Psoas muscle (tissue), 8 donors: ENCODE results near the gene LDLRAD4. TPM values are rescaled to one million over a fixed set of nuclear protein-coding genes. Genes with fewer than 3 reads are reported as not detected.

Experiments used
- ATAC-seq, 4 donors: fragments of 200-7000 bp; cut with Tn5 transposase; one replicate each; pipeline ENCODE4 v1.9.1; 2020; ENCODE audit warnings: moderate library complexity in 3 of 4, mild to moderate bottlenecking in 2 of 4
- DNase-seq, 2 donors: peaks; one replicate each; pipeline ENCODE4 v3.0.0-alpha.2; 2020
- H3K27ac ChIP-seq: fragments of 200-600 bp; one replicate; pipeline ENCODE4 v1.8.0; 2022
- H3K27me3 ChIP-seq, 3 donors: fragments of 200-600 bp in 1 of 3; one replicate each; pipeline versions ENCODE4 v1.6.1 to v1.8.0; 2013 to 2022; ENCODE audit warnings: low read length in 2 of 3, mild to moderate bottlenecking in 2 of 3, moderate library complexity in 1 of 3; ENCODE audit not compliant: insufficient read depth in 3 of 3
- H3K36me3 ChIP-seq, 2 donors: fragments of 200-600 bp in 1 of 2; one replicate each; pipeline versions ENCODE4 v1.6.1 to v1.8.0; 2013 to 2022; ENCODE audit warnings: low read depth in 1 of 2, mild to moderate bottlenecking in 1 of 2, moderate library complexity in 1 of 2; ENCODE audit not compliant: insufficient read depth in 1 of 2
- H3K4me1 ChIP-seq: fragments of 200-600 bp; one replicate; pipeline ENCODE4 v1.8.0; 2022
- H3K4me3 ChIP-seq: fragments of 200-600 bp; one replicate; pipeline ENCODE4 v1.8.0; 2022; ENCODE audit warnings: mild to moderate bottlenecking
- H3K9me3 ChIP-seq: fragments of 200-600 bp; one replicate; pipeline ENCODE4 v1.8.0; 2022
- WGBS, 3 donors: extraction: QIAGEN DNeasy Blood & Tissue Kit; methylation state at CpG; one replicate each; pipeline versions ENCODE4 v1.1.6 to v1.1.7; 2013; 5-methylcytosine and 5-hydroxymethylcytosine counted together
- intact Hi-C, 2 donors: fragments of 100-400 bp; cut with DNase I; formaldehyde crosslinking; loops; one replicate each; pipeline versions ENCODE4 v1.11.0 to v1.14.2; 2022
- polyA plus RNA-seq, 3 donors: library from polyadenylated mRNA; stranded (reverse); fragments of 200-250 nt; gene quantifications; one replicate each; pipeline ENCODE4 v1.2.3, GENCODE V29; 2013
- total RNA-seq, 4 donors: library from RNA; stranded (reverse); fragmentation: NEBNext Ultra II Directional in 2 of 4; extraction: Animal tissue kit (Norgen Biotek cat#: 25700) in 2 of 4; gene quantifications; one replicate each; pipeline versions ENCODE4 v1.2.1 to v1.2.4, GENCODE V29; 2021 to 2023
- TF ChIP-seq, protein P1 (sequence below): fragments of 200-600 bp; IDR thresholded peaks from one replicate; pipeline ENCODE4 v1.8.0; 2022; ENCODE audit warnings: antibody characterized with exemption
- donor health status: healthy with polysubstance abuse.
- donor health status: DM: no; HTN: no; CAD: no; lungs with moderate emphysema.
- donor health status: Bipolar disorder and iron deficiency.
- donor health status: healthy.
- donor health status: DM: yes; HTN: yes; CAD: no.
- donor health status: DM: no; HTN: no; CAD: no.
- donor health status: DM: no; HTN: no; CAD: no.
- donor health status: DM: yes; HTN: yes; CAD: no.

Gene LDLRAD4
- total and polyA plus RNA-seq, 7 donors: 1.8 to 13.9 (median 3.8) TPM

DNA sequence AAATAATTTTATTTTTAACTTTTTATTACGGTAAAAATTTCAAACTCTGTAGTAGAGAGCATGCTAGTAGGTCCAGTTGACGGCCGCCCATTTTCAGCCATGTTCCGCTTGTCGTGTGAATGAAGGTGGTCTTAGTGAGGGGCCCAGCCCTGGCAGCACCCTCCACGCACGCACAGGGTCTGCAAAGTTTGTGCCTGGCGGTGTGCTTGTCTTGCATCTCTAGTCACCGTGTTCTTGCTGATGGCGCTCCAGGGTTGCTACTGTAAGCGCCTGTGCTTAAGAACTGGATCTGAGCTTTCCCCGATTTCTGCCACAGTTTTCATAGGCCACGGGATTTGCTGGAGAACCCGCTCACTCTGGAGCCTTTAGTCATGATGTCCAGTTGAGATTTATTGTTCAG lies 28.9 kb downstream of the LDLRAD4 start:
- intact Hi-C loops: no loop called here
- ATAC-seq (no peak), DNase-seq (no peak)
- Histone ChIP-seq H3K27me3 (no peaks in the 10 kb centered on the region), H3K4me3 (no peak overlapping the region), H3K4me1 (peaks cover 5% of the 10 kb centered on the region), H3K9me3 (no peaks in the 10 kb centered on the region), H3K36me3 (no peaks in the 10 kb centered on the region), H3K27ac (no peak overlapping the region)
- TF ChIP-seq, protein P1, sequence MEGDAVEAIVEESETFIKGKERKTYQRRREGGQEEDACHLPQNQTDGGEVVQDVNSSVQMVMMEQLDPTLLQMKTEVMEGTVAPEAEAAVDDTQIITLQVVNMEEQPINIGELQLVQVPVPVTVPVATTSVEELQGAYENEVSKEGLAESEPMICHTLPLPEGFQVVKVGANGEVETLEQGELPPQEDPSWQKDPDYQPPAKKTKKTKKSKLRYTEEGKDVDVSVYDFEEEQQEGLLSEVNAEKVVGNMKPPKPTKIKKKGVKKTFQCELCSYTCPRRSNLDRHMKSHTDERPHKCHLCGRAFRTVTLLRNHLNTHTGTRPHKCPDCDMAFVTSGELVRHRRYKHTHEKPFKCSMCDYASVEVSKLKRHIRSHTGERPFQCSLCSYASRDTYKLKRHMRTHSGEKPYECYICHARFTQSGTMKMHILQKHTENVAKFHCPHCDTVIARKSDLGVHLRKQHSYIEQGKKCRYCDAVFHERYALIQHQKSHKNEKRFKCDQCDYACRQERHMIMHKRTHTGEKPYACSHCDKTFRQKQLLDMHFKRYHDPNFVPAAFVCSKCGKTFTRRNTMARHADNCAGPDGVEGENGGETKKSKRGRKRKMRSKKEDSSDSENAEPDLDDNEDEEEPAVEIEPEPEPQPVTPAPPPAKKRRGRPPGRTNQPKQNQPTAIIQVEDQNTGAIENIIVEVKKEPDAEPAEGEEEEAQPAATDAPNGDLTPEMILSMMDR: no peak
- 97% methylated on average over 14 of the region's 14 CpGs for WGBS, 3 donors

DNA sequence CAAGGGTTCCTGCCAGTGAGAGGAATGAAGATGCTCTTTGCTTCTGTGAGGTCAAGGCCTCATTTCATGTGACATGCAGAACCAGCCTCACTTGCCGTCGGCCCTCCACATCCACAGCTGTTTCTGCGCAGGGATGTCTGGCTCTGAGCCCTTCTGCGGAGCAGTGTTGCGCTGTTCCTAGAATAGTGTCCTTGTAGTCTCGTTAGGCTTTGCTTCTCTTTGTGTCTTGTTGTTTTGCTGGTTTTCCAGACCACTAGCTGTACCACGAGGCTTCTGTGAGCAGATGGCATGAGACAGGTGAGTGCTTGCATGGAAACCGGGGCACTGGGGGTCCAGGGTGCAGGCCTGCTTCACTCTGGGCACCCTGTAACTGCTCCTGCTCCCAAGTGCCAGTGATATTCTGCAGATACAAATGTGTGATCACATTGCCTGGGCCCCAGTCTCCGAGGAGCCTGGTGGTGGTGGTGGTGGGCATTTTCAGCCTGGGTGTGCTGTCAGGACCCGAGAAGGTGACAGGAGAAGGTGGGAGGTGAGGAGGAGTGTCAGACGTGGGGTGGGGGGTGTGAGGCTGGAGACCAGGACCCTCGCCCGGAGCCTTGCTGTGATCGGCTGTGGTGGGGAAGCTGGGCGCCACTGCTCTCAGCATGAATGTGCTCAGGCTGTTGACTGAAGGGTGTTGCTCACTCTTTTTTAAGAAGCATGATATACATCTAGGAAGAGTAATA lies 34.3 kb downstream of the LDLRAD4 start:
- Histone ChIP-seq H3K4me3 (no peak overlapping the region), H3K36me3 (no peaks in the 10 kb centered on the region), H3K27ac (no peak overlapping the region), H3K9me3 (no peaks in the 10 kb centered on the region), H3K27me3 (no peaks in the 10 kb centered on the region), H3K4me1 (peaks cover 13% of the 10 kb centered on the region)
- intact Hi-C loops: loop anchor here in 1 of 2 donors (5.0 kb wide), 1 partner anchor 39 kb away; no protein-coding TSS in a partner anchor
- DNase-seq (no peak), ATAC-seq (no peak)
- 77 to 89% (median 85%) methylated on average over 15 of the region's 15 CpGs for WGBS, 3 donors
- TF ChIP-seq, protein P1: no peak

DNA sequence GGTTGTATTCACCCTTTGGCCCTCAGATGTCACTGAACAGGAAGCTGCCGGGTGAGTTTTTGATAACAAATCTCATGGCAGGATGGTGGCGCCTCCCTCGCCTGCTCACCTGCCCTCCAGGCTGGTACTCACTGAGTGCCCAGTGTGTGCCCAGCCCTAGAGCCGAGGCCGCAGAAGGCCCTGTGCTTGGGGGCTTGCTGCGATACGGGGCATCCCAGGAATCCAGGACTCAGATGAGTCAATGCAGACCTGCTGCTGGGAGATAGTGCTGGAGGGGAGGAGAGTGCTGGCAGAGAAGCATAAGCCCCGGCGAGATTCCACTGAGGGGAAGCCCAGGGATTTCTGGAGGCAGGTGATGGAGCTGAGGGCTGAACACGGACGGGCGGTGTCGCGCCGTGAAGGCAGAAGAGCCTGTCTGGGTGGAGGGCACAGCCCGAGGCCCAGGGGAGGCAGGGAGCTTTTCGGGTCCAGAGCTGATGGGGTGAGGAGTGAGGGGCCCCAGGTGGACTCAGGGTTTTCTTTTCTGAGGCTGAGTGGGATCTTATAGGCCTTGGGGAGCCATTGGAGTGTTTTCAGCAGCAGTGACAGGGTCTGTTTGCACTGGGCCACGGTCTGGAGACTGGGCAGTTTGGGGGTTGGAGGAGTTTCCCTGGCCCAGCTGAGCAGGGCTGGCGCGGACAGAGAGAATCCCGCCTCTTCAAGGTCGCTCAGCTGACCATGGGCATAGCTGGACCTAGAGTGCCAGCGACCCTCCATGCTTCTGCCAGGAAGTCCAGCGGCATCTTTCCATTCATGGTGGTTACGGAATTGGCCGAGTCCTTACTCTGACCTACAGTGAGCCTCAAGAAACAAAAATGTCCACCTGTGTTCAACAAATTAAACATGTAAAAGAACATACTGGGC lies 35.5 kb downstream of the LDLRAD4 start:
- H3K4me3 ChIP-seq: no peak overlapping the region
- ATAC-seq (no peak), DNase-seq (no peak)
- TF ChIP-seq, protein P1: no peak
- peaks cover 15% of the 10 kb centered on the region for H3K4me1 ChIP-seq
- H3K27ac ChIP-seq: no peak overlapping the region
- intact Hi-C loops: loop anchor here in 1 of 2 donors (5.0 kb wide), 1 partner anchor 38 kb away; no protein-coding TSS in a partner anchor
- no peaks in the 10 kb centered on the region for H3K9me3 ChIP-seq
- H3K36me3 ChIP-seq: no peaks in the 10 kb centered on the region
- no peaks in the 10 kb centered on the region for H3K27me3 ChIP-seq
- WGBS, 3 donors: 93 to 94% (median 93%) methylated on average over 26 of the region's 26 CpGs

DNA sequence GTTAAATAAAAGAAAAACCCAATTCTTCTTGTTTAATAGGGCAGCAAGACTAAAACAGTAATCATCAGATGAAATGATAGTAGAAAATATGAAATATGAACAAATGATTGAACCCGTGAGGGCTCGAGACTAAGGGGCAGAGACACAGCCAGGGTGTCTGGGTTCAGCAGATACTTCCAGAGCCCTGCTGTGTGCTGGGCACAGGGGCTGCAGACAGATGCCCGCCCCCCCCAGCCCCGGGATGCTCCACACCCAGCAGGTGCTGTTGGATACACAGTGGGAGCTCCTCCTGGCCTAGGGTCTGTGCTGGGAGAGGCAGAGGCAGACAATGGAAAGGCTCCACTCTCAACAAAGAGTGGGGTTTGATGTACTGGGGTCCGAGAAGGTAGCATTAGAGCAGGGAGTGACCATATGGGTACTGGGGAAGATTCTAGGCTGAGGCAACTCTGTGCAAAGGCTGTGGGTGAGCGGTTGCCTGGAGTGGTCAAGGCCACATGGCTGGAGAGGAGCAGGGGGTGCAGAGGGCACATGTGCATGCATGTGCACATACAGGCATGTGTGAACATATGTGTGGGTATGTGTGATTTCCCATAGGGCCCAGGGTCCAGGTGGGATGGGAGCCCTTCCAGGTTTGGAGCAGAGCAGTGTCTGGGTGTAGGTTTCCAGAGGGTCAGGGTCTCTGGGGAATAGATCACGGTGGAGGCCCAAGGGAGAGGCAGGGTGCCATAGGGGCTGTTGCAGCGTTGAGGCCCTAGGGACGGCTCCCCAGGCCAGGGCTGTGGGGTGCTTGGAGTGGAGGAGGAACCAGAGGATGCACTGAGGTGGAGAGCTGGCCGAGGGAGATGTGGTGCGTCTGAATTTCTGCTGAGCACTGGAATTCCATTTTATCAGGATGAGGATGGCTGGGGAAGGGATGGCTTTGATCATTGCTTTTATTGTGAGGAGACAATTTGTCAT lies 36.7 kb downstream of the LDLRAD4 start:
- 89 to 96% (median 91%) methylated on average over 11 of the region's 11 CpGs for WGBS, 3 donors

More for the DNA sequence above, 36.7 kb downstream of the LDLRAD4 start:
- DNase-seq (no peak), ATAC-seq (no peak)
- Histone ChIP-seq H3K4me3 (no peak overlapping the region), H3K4me1 (peaks cover 27% of the 10 kb centered on the region), H3K9me3 (no peaks in the 10 kb centered on the region), H3K36me3 (no peaks in the 10 kb centered on the region), H3K27me3 (no peaks in the 10 kb centered on the region), H3K27ac (no peak overlapping the region)
- intact Hi-C loops: loop anchor here in 1 of 2 donors (5.0 kb wide), 1 partner anchor 37 kb away; no protein-coding TSS in a partner anchor
- TF ChIP-seq, protein P1: no peak
